CD8-positive, alpha-beta memory T cell (primary cell): ENCODE data around the gene NOP9. TPM values are rescaled to one million over a fixed set of nuclear protein-coding genes. Genes with fewer than 3 reads are reported as not detected.

ENCODE experiments used
- CTCF ChIA-PET: fragments of 350-600 bp; sonication (Branson Sonifier 250); formaldehyde crosslinking; loops from one replicate; lab custom pipeline; 2021; ENCODE audit warnings: antibody characterized with exemption; lab: Charles Lee
- POLR2A ChIA-PET: fragments of 350-600 bp; sonication (Branson Sonifier 250); formaldehyde crosslinking; loops from one replicate; lab custom pipeline; 2021; ENCODE audit warnings: antibody characterized with exemption; lab: Charles Lee
- DNase-seq, 5 donors: peaks; one replicate each; pipeline versions ENCODE4 v3.0.0 to v3.0.0-alpha.2; 2020 to 2022; ENCODE audit warnings: mixed read lengths in 1 of 5
- H3K27ac ChIP-seq: one replicate; pipeline ENCODE4 v1.7.0; 2013; ENCODE audit warnings: low read depth, mild to moderate bottlenecking, low read length, moderate library complexity
- H3K27me3 ChIP-seq: 2 replicates; pipeline ENCODE4 v1.7.0; 2013; ENCODE audit warnings: low read length, mild to moderate bottlenecking; ENCODE audit not compliant: insufficient read depth, poor library complexity, severe bottlenecking
- H3K36me3 ChIP-seq: 2 replicates; pipeline ENCODE4 v1.7.0; 2013; ENCODE audit warnings: mild to moderate bottlenecking, low read length, moderate library complexity; ENCODE audit not compliant: insufficient read depth
- H3K4me1 ChIP-seq: 2 replicates; pipeline ENCODE4 v1.7.0; 2013; ENCODE audit warnings: mild to moderate bottlenecking, low read length, moderate library complexity; ENCODE audit not compliant: insufficient read depth
- H3K4me3 ChIP-seq: 2 replicates; pipeline ENCODE4 v1.7.0; 2013; ENCODE audit warnings: mild to moderate bottlenecking, low read length
- H3K9me3 ChIP-seq: 2 replicates; pipeline ENCODE4 v1.7.0; 2013; ENCODE audit warnings: mild to moderate bottlenecking, low read length
- H3K27ac Mint-ChIP-seq, 8 donors: one replicate each; pipeline ENCODE4 v1.8.0; 2020 to 2021; ENCODE audit warnings: mixed read lengths in 8 of 8, mild to moderate bottlenecking in 6 of 8, inconsistent platforms in 3 of 8, moderate library complexity in 3 of 8
- H3K27me3 Mint-ChIP-seq, 2 donors: one replicate each; pipeline ENCODE4 v1.8.0; 2020 to 2021; ENCODE audit warnings: mixed read lengths in 2 of 2, mild to moderate bottlenecking in 1 of 2, moderate library complexity in 1 of 2
- H3K36me3 Mint-ChIP-seq, 3 donors: one replicate each; pipeline ENCODE4 v1.8.0; 2020 to 2021; ENCODE audit warnings: mixed read lengths in 3 of 3, inconsistent platforms in 1 of 3, mild to moderate bottlenecking in 1 of 3
- H3K4me1 Mint-ChIP-seq, 3 donors: one replicate each; pipeline ENCODE4 v1.8.0; 2020 to 2021; ENCODE audit warnings: mixed read lengths in 3 of 3, inconsistent platforms in 1 of 3, mild to moderate bottlenecking in 1 of 3
- H3K4me3 Mint-ChIP-seq, 7 donors: one replicate each; pipeline ENCODE4 v1.8.0; 2020 to 2021; ENCODE audit warnings: mixed read lengths in 7 of 7, mild to moderate bottlenecking in 6 of 7, moderate library complexity in 4 of 7, inconsistent platforms in 2 of 7
- H3K9me3 Mint-ChIP-seq, 5 donors: one replicate each; pipeline ENCODE4 v1.8.0; 2020 to 2022; ENCODE audit warnings: mixed read lengths in 5 of 5, mild to moderate bottlenecking in 3 of 5, moderate library complexity in 2 of 5, inconsistent platforms in 1 of 5
- polyA plus RNA-seq: library from polyadenylated mRNA; unstranded; fragments of 300-500 nt; fragmentation: Illumina TruSeq; gene quantifications from one replicate; pipeline ENCODE4 v1.2.3, GENCODE V29; 2021
- total RNA-seq, 2 experiments: library from RNA; stranded (reverse); gene quantifications; one replicate each; pipeline ENCODE4 v1.2.3, GENCODE V29; 2021

The NOP9 gene
- total and polyA plus RNA-seq, 3 experiments from 2014 or later = 2.1 to 47.1 (median 44.1) TPM

GRCh38 chr14:24317141-24317928 is 17.7 kb downstream of the NOP9 start:
- Mint-ChIP-seq H3K27ac (peak overlapping the region in 4 of 8 donors; percentile 40 to 71 (median 63)), H3K4me3 (no peak overlapping the region)
- POLR2A ChIA-PET = no interaction called here

GRCh38 chr14:24321212-24321975 is 21.7 kb downstream of the NOP9 start:
- POLR2A ChIA-PET = interaction anchor here (1.1 kb wide), 1 partner anchor 11 kb away, joined by 6 read pairs; no protein-coding TSS in a partner anchor

More at GRCh38 chr14:24317141-24317928, 17.7 kb downstream of the NOP9 start:
- no peak overlapping the region for H3K27ac ChIP-seq
- DNase-seq = no peak
- Mint-ChIP-seq H3K9me3 (no peaks in the 10 kb centered on the region), H3K36me3 (peaks cover 0 to 2% (median 0%) of the 10 kb centered on the region in 3 donors), H3K27me3 (peaks cover 2 to 5% of the 10 kb centered on the region in 2 donors), H3K4me1 (peaks cover 36 to 41% (median 39%) of the 10 kb centered on the region in 3 donors)
- CTCF ChIA-PET = interaction anchor here (0.7 to 1.9 kb wide), 4 partner anchors 9 to 20 kb away, joined by 3 to 6 read pairs (median 4); partner anchors contain the start of gene CIDEB
- no peaks in the 10 kb centered on the region for H3K9me3 ChIP-seq
- H3K4me1 ChIP-seq = peaks cover 31% of the 10 kb centered on the region
- no peak overlapping the region for H3K4me3 ChIP-seq
- H3K27me3 ChIP-seq = no peaks in the 10 kb centered on the region
- H3K36me3 ChIP-seq = no peaks in the 10 kb centered on the region

GRCh38 chr14:24322672-24323071 is 23.0 kb downstream of the NOP9 start:
- no peaks in the 10 kb centered on the region for H3K9me3 Mint-ChIP-seq
- H3K27ac Mint-ChIP-seq = no peak overlapping the region
- Histone ChIP-seq H3K27me3 (no peaks in the 10 kb centered on the region), H3K4me3 (no peak overlapping the region), H3K27ac (no peak overlapping the region), H3K4me1 (peaks cover 8% of the 10 kb centered on the region), H3K36me3 (no peaks in the 10 kb centered on the region), H3K9me3 (no peaks in the 10 kb centered on the region)
- no peak overlapping the region for H3K4me3 Mint-ChIP-seq
- peaks cover 2 to 5% of the 10 kb centered on the region in 2 donors for H3K27me3 Mint-ChIP-seq
- H3K36me3 Mint-ChIP-seq = no peaks in the 10 kb centered on the region
- DNase-seq = no peak
- POLR2A ChIA-PET = interaction anchor here (1.1 kb wide), 1 partner anchor 12 kb away, joined by 6 read pairs; no protein-coding TSS in a partner anchor
- CTCF ChIA-PET = interaction anchor here (1.0 to 16.8 kb wide), 3 partner anchors 11 to 109 kb away, joined by 5 to 265 read pairs (median 35); partner anchors contain the start of genes ADCY4, CIDEB, DHRS1 and LTB4R
- H3K4me1 Mint-ChIP-seq = peaks cover 8 to 11% (median 11%) of the 10 kb centered on the region in 3 donors

More at GRCh38 chr14:24321212-24321975, 21.7 kb downstream of the NOP9 start:
- no peak for DNase-seq
- H3K36me3 Mint-ChIP-seq = no peaks in the 10 kb centered on the region
- no peaks in the 10 kb centered on the region for H3K36me3 ChIP-seq
- H3K4me1 ChIP-seq = no peaks in the 10 kb centered on the region
- no peak overlapping the region for H3K4me3 Mint-ChIP-seq
- H3K27me3 Mint-ChIP-seq = peaks cover 2 to 5% of the 10 kb centered on the region in 2 donors
- CTCF ChIA-PET = interaction anchor here (1.0 to 16.8 kb wide), 3 partner anchors 12 to 110 kb away, joined by 5 to 265 read pairs (median 35); partner anchors contain the start of genes ADCY4, CIDEB, DHRS1 and LTB4R
- no peak overlapping the region for H3K4me3 ChIP-seq
- H3K27ac Mint-ChIP-seq = no peak overlapping the region
- no peaks in the 10 kb centered on the region for H3K9me3 Mint-ChIP-seq
- H3K4me1 Mint-ChIP-seq = peaks cover 0 to 8% (median 8%) of the 10 kb centered on the region in 3 donors
- H3K9me3 ChIP-seq = no peaks in the 10 kb centered on the region
- H3K27me3 ChIP-seq = no peaks in the 10 kb centered on the region
- H3K27ac ChIP-seq = no peak overlapping the region

GRCh38 chr14:24323341-24323740 is 23.7 kb downstream of the NOP9 start:
- Mint-ChIP-seq H3K4me3 (peak overlapping the region in 1 of 7 donors; percentile 69), H3K4me1 (peaks cover 12 to 17% (median 15%) of the 10 kb centered on the region in 3 donors), H3K9me3 (no peaks in the 10 kb centered on the region), H3K27ac (peak overlapping the region in 2 of 8 donors; percentile 44 to 72), H3K27me3 (peaks cover 2 to 5% of the 10 kb centered on the region in 2 donors), H3K36me3 (no peaks in the 10 kb centered on the region)
- H3K4me3 ChIP-seq = no peak overlapping the region
- no peaks in the 10 kb centered on the region for H3K9me3 ChIP-seq
- no peaks in the 10 kb centered on the region for H3K36me3 ChIP-seq
- no peaks in the 10 kb centered on the region for H3K27me3 ChIP-seq
- peaks cover 8% of the 10 kb centered on the region for H3K4me1 ChIP-seq
- no peak for DNase-seq
- ChIA-PET CTCF (interaction anchor here (5.4 to 16.8 kb wide), 2 partner anchors 10 to 16 kb away, joined by 35 to 265 read pairs; partner anchors contain the start of genes ADCY4, CIDEB, DHRS1 and LTB4R), POLR2A (interaction anchor here (0.5 kb wide), 1 partner anchor 111 kb away, joined by 3 read pairs; no protein-coding TSS in a partner anchor)
- no peak overlapping the region for H3K27ac ChIP-seq

DNA sequence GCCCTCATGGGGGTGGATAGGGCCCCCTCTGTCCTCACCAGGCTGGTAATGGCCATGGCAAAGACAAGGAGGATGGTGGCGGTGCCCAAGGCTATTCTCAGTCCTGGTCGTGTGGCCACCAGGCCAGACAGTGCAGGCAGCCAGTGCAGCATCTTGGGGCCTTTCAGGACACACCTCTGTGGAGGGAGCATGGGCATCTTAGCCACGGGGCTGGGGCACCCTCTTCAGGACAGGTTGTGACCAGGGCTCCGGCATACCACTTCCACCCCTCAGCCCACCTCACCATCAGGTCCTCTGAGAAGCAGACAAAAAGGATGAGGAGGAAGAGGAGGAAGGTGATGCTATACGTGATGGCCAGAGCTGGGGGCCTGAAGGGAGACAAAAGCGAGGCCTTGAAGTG is 24.4 kb downstream of the NOP9 start:
- DNase-seq = no peak
- ChIA-PET CTCF (interaction anchor here (5.4 to 16.8 kb wide), 2 partner anchors 10 to 17 kb away, joined by 35 to 265 read pairs; partner anchors contain the start of genes ADCY4, CIDEB, DHRS1 and LTB4R), POLR2A (no interaction called here)
- Mint-ChIP-seq H3K27me3 (peaks cover 2 to 5% of the 10 kb centered on the region in 2 donors), H3K4me3 (no peak overlapping the region), H3K27ac (peak overlapping the region in 1 of 8 donors; percentile 72), H3K9me3 (no peaks in the 10 kb centered on the region), H3K4me1 (peaks cover 18 to 24% (median 22%) of the 10 kb centered on the region in 3 donors), H3K36me3 (no peaks in the 10 kb centered on the region)
- H3K36me3 ChIP-seq = no peaks in the 10 kb centered on the region
- no peaks in the 10 kb centered on the region for H3K9me3 ChIP-seq
- no peak overlapping the region for H3K4me3 ChIP-seq
- H3K27ac ChIP-seq = no peak overlapping the region
- H3K4me1 ChIP-seq = peaks cover 14% of the 10 kb centered on the region
- H3K27me3 ChIP-seq = no peaks in the 10 kb centered on the region

GRCh38 chr14:24325041-24325530 is 25.4 kb downstream of the NOP9 start:
- H3K27ac Mint-ChIP-seq = peak overlapping the region in 1 of 8 donors; percentile 15
- no peaks in the 10 kb centered on the region for H3K27me3 ChIP-seq
- no peaks in the 10 kb centered on the region for H3K9me3 ChIP-seq
- peaks cover 29 to 34% (median 32%) of the 10 kb centered on the region in 3 donors for H3K4me1 Mint-ChIP-seq
- CTCF ChIA-PET = interaction anchor here (1.2 to 16.8 kb wide), 4 partner anchors 9 to 106 kb away, joined by 4 to 265 read pairs (median 20); partner anchors contain the start of genes ADCY4, CIDEB, DHRS1 and LTB4R
- POLR2A ChIA-PET = no interaction called here
- H3K36me3 Mint-ChIP-seq = no peaks in the 10 kb centered on the region
- H3K27me3 Mint-ChIP-seq = peaks cover 3 to 6% of the 10 kb centered on the region in 2 donors
- no peak overlapping the region for H3K4me3 ChIP-seq
- H3K27ac ChIP-seq = no peak overlapping the region
- H3K4me1 ChIP-seq = peaks cover 25% of the 10 kb centered on the region
- DNase-seq = no peak
- no peaks in the 10 kb centered on the region for H3K9me3 Mint-ChIP-seq
- no peak overlapping the region for H3K4me3 Mint-ChIP-seq
- no peaks in the 10 kb centered on the region for H3K36me3 ChIP-seq

GRCh38 chr14:24325963-24326362 is 26.3 kb downstream of the NOP9 start:
- H3K36me3 ChIP-seq = no peaks in the 10 kb centered on the region
- POLR2A ChIA-PET = interaction anchor here (1.0 kb wide), 1 partner anchor 12 kb away, joined by 3 read pairs; no protein-coding TSS in a partner anchor
- no peaks in the 10 kb centered on the region for H3K27me3 ChIP-seq
- peaks cover 0 to 8% of the 10 kb centered on the region in 2 donors for H3K27me3 Mint-ChIP-seq
- no peak overlapping the region for H3K4me3 ChIP-seq
- peaks cover 31% of the 10 kb centered on the region for H3K4me1 ChIP-seq
- H3K9me3 Mint-ChIP-seq = no peaks in the 10 kb centered on the region
- no peaks in the 10 kb centered on the region for H3K36me3 Mint-ChIP-seq
- no peak overlapping the region for H3K4me3 Mint-ChIP-seq
- H3K27ac ChIP-seq = no peak overlapping the region
- CTCF ChIA-PET = interaction anchor here (1.2 to 16.8 kb wide), 2 partner anchors 19 to 105 kb away, joined by 4 to 265 read pairs; partner anchors contain the start of genes CIDEB, DHRS1, LTB4R and LTB4R2
- peaks cover 38 to 43% (median 41%) of the 10 kb centered on the region in 3 donors for H3K4me1 Mint-ChIP-seq
- no peak for DNase-seq
- peak overlapping the region in 1 of 8 donors; percentile 6 for H3K27ac Mint-ChIP-seq
- H3K9me3 ChIP-seq = no peaks in the 10 kb centered on the region
